8988T (cell line): Measurements from ENCODE around the gene ZNF699.
A peak's percentile ranks its signal among the peaks of the same experiment; 100 is the strongest.
"Not testable (repeated sequence)": the region's sequence is repeated elsewhere in the genome, so short reads cannot be mapped to it uniquely, and the experiment has no call there.

Experiments used
- DNase-seq: peaks from one replicate; pipeline ENCODE4 v3.0.0; 2011

Gene ZNF699

GRCh38 chr19:9309139-9309973 is at the start of gene ZNF699:
Gene ZNF699, minus strand, starts transcription at chr19:9309838. Its CDS starts 4,719 bp downstream, at chr19:9305119.
- peak; percentile 64 for DNase-seq

GRCh38 chr19:9354651-9355050 is 45.0 kb upstream of the ZNF699 start:
- no peak for DNase-seq

GRCh38 chr19:9353011-9353410 is 43.4 kb upstream of the ZNF699 start:
- no peak for DNase-seq

GRCh38 chr19:9352505-9352904 is 42.9 kb upstream of the ZNF699 start:
- DNase-seq: no peak

- DNase-seq: no peak
These were observed 39.0 kb upstream of the ZNF699 start for GRCh38 chr19:9348671-9349070.

- DNase-seq: no peak
These were observed 38.6 kb upstream of the ZNF699 start for GRCh38 chr19:9348253-9348652.

GRCh38 chr19:9345005-9345404 is 35.4 kb upstream of the ZNF699 start:
- DNase-seq: no peak

- DNase-seq: no peak
These were observed 33.1 kb upstream of the ZNF699 start for GRCh38 chr19:9342610-9343304.

GRCh38 chr19:9329999-9330398 is 20.4 kb upstream of the ZNF699 start:
- no peak for DNase-seq

- no peak for DNase-seq
These were observed 14.9 kb upstream of the ZNF699 start for GRCh38 chr19:9324584-9324962.

- peak; percentile 68 for DNase-seq
These were observed 14.4 kb upstream of the ZNF699 start, which contains the start of gene ZNF559 for GRCh38 chr19:9323919-9324583. Gene ZNF559, plus strand, starts transcription at chr19:9324179. Its CDS starts 14,371 bp downstream, at chr19:9338550.

- DNase-seq: no peak
These were observed 13.9 kb upstream of the ZNF699 start for GRCh38 chr19:9323557-9323918.

GRCh38 chr19:9322201-9322600 is 12.6 kb upstream of the ZNF699 start:
- DNase-seq: not testable (repeated sequence)

- DNase-seq: not testable (repeated sequence)
These were observed 12.1 kb upstream of the ZNF699 start for GRCh38 chr19:9321756-9322155.

GRCh38 chr19:9321338-9321737 is 11.7 kb upstream of the ZNF699 start:
- no peak for DNase-seq

GRCh38 chr19:9313756-9314155 is 4.1 kb upstream of the ZNF699 start:
- DNase-seq: no peak

- DNase-seq: peak; percentile 49
These were observed 372 bp upstream of the ZNF699 start for GRCh38 chr19:9309974-9310446.

- DNase-seq: no peak
These were observed 1.4 kb downstream of the ZNF699 start for GRCh38 chr19:9308091-9308770.

GRCh38 chr19:9306443-9306842 is 3.2 kb downstream of the ZNF699 start:
- DNase-seq: no peak

GRCh38 chr19:9296336-9296735 is 13.3 kb downstream of the ZNF699 start:
- DNase-seq: no peak

- no peak for DNase-seq
These were observed 14.2 kb downstream of the ZNF699 start for GRCh38 chr19:9295411-9295849.

- no peak for DNase-seq
These were observed 20.3 kb downstream of the ZNF699 start for GRCh38 chr19:9289231-9289884.
